Epithelial cell of esophagus (primary cell): ENCODE measurements around the gene SYNE1.

ENCODE experiments used
- DNase-seq: peaks from one replicate; pipeline ENCODE4 v3.0.0; 2010; ENCODE audit warnings: low read depth
- H3K4me3 ChIP-seq: 2 replicates; pipeline ENCODE4 v1.5.1; 2011; ENCODE audit warnings: mild to moderate bottlenecking, low read length, control low read depth
- TF ChIP-seq, protein P1 (sequence below): IDR thresholded peaks from 2 replicates; pipeline ENCODE4 v1.5.1; 2011; ENCODE audit warnings: low read depth, mild to moderate bottlenecking, low read length, control low read depth, inconsistent platforms; ENCODE audit not compliant: insufficient read depth; ENCODE audit errors: missing control alignments

SYNE1 gene

DNA sequence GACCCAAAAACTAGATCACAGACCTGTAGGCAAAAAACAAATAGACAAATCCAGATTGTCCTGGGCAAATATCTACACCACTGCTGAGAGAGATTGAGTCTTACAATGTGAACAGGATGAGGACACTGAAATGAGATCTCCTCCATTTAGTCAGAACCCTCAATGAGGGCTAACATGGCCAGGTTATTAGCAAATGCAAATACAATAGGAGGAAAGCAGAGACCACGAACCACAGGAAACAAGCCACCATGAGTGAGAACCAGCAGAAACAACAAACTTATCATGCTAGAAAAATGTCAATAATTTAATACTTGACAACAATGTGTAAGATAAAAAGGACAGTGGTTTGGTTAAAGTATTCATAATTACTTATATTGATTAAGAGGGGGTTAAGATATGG lies 162.8 kb downstream of the SYNE1 start:
- TF ChIP-seq, protein P1, sequence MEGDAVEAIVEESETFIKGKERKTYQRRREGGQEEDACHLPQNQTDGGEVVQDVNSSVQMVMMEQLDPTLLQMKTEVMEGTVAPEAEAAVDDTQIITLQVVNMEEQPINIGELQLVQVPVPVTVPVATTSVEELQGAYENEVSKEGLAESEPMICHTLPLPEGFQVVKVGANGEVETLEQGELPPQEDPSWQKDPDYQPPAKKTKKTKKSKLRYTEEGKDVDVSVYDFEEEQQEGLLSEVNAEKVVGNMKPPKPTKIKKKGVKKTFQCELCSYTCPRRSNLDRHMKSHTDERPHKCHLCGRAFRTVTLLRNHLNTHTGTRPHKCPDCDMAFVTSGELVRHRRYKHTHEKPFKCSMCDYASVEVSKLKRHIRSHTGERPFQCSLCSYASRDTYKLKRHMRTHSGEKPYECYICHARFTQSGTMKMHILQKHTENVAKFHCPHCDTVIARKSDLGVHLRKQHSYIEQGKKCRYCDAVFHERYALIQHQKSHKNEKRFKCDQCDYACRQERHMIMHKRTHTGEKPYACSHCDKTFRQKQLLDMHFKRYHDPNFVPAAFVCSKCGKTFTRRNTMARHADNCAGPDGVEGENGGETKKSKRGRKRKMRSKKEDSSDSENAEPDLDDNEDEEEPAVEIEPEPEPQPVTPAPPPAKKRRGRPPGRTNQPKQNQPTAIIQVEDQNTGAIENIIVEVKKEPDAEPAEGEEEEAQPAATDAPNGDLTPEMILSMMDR: no peak
- no peak for DNase-seq
- H3K4me3 ChIP-seq: no peak overlapping the region

DNA sequence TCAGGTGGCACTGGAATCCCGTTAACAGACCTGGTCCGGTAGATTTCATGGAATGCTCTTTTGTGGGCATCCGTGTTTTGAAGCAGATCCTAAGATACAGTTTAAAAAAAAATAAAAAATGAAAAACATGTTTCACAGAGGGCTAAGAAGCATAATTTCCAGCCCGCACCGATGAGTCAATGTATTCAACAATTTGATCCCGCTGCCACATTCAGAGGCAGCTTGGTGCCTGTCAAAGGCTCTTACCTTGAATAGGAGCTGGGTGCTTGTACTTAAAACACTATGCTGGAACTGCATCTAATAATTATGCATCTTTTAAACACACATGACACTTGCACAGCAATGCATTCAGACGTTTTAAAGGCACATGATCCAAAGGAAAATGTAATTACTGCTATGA lies 164.8 kb downstream of the SYNE1 start:
- TF ChIP-seq, protein P1: no peak
- no peak overlapping the region for H3K4me3 ChIP-seq
- DNase-seq: no peak

DNA sequence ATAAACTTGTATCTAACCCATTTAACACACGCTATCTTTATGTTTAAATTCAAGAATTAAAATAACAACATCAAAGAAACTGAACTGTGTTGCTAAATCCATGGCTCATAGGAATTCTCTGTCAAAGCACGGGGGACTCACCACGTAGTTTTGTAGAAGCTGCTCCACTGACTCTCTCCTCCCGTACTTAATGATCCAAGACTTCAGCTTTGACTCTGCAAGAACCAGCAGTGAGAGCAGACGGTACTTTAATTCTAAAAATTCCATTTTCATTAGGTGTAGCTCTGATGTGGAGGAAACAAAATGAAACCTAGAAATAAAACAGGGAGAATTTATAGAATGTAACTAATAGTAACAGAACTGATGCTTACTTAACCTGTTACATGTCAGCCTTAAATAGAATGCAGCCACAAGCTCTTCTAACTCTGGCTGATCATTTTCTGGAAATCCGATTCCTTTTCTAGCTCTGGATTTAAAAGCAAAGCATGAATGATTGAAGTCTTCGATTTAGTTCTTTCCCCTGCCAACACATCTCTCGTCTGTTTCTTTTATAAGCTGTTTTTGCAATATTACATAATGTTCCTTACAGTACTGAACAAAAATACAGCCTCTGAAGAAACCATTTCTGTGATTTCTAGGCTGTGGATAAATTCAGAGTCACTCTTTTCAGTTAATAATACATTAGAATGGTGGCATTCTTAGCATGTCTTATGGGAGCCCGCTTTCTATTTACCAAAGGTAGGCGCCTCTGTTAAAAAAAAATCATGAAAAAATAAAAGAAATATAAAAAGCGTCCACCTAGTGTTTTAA lies 165.5 kb downstream of the SYNE1 start:
- H3K4me3 ChIP-seq: no peak overlapping the region
- no peak for DNase-seq
- TF ChIP-seq, protein P1: no peak

DNA sequence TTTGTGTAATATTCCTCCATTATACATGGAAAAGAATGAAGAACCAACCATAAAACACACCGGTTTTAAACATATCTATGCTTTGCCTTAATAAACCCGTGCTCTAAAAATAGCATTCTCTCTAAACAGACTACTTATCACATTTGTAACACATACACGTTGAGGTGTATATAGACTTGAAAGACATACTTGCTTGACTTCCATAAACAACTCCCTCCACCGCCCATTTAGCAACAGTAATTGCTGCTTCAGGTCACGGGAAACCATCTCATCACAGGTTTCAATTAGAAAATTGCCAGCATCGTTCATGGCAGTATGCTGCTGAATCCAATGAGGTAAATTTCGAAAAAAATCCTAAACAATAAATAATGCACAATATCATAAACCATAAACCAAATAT lies 174.0 kb downstream of the SYNE1 start:
- no peak overlapping the region for H3K4me3 ChIP-seq
- DNase-seq: no peak
- TF ChIP-seq, protein P1: no peak

DNA sequence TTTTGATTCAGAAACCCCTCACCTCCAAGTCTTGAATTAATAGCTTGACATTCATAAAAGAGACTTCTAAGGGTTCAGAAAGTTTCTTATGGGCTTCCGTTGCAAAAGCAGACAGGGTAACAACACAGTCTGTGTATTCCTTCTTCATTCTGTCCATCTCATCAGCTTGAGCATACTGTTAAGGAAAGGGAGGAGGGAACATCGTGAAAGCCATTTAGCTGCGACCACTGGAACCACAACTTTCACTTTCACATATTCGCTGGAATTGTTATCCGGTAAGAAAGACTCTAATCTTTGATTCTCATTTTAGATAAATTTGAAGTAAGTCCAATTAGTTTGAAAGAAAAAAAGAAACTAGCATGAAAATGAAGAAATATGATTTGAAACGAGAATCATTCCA lies 174.4 kb downstream of the SYNE1 start:
- H3K4me3 ChIP-seq: no peak overlapping the region
- TF ChIP-seq, protein P1: no peak
- no peak for DNase-seq

DNA sequence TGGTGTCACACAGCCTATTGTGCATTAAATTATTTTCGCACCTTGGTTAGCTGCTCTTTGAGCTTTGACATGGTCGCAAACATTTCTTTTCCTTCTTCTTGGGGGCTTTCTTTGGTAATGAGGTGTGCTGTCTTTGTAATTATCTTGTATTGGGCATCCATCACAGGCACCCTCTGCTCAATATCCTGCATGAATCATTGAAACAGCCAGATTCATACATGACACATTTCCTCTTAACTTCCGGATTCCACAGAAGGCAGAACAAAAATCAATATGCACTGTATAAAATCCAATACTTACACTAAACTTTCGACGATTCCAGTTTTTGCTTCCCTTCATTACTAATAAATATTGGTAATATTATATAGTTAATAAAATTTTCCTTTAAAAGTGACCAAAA lies 175.6 kb downstream of the SYNE1 start:
- H3K4me3 ChIP-seq: no peak overlapping the region
- DNase-seq: peak; percentile 28
- TF ChIP-seq, protein P1: no peak
